ENCODE measurements around the gene AKT3.

The AKT3 gene

DNA sequence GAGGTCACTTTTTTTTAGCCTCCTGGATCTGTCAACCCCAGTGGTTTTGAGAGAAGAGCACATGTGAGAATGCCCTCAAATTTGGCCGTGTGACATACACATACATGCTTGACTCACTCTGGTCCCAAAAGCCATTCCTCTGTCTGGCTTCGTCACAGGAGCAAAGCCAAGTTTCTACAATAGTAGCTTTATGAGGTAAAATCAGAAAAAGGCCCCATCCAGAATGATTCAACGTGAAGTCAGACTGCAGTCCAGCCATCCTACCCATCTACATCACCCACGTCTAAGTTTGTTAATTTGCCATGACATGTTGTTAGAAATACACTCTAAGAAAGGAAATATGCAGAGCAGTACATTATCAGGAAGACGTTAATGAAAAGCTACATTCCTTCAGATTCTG is 349.0 kb downstream of the AKT3 start:
- no peak for DNase-seq

DNA sequence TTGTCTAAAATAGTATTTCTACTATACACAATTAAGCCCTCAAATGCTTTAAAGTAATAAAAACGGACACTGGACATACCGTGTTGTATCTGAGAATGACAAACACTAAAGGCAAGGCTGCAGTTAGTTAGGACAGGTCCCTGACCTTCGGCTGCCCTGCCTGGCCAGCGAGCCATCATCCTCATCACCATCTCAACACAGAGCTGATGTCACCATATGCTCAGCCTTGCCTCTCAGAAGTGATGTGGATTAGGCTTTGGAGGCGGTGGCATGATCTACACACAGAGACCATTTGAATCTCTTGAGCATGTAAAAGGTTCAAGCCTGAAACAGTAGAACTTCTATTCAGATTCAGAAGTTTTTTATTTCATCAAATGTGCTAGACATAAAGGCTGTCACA is 349.5 kb downstream of the AKT3 start:
- DNase-seq, result no peak

DNA sequence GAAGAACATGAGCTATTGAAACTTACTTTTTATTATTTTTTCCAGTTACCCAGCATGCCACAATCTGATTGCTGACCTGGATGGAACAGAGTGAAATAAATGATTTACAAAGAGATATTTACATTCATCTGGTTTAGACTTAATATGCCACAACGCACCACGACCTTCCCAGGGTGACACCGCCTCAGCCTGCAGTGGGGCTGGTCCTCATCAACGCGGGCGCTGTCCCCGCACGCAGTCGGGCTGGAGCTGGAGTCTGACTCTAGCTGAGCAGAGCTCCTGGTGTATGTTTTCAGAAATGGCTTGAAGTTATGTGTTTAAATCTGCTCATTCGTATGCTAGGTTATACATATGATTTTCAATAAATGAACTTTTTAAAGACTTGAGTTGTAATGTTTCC is 350.3 kb downstream of the AKT3 start:
- no peak for DNase-seq

- no peak for DNase-seq
Measured at GRCh38 chr1:243499248-243499647, 350.8 kb downstream of the AKT3 start.

DNA sequence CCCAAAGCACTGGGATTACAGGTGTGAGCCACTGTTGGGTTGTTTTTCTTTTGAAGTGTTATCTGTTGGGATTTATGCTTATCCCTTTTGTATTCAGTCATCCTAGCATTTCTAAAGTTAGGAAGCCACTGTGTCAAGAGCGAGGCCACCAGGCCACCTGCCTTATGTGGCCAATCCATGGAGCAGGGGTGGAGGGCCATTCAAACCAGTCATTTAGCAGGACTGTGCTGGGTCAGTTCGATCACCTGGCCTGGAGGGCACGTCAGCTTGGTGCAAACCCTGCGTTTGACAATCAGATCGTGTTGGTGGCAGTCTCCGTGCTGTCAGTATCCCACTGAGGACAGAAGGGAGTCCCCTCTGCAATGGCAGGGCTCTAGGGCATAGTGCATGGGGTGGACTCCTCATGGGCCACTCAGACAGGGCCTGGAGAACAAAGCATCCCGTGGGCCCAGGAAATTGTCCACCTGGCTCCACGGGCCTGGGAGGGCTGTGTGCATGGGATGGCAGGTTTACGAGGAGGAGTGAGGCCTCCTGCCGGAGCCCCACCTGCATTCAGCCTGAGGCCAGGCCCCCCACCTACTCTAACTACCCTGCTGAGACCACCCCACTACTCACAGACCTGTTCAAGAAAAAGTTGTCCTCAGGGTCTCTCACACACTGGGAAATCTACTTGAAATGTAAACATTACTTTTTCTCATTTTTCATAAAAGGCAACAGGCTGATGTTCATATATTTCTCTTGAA is 351.9 kb downstream of the AKT3 start:
- no peak for DNase-seq

DNA sequence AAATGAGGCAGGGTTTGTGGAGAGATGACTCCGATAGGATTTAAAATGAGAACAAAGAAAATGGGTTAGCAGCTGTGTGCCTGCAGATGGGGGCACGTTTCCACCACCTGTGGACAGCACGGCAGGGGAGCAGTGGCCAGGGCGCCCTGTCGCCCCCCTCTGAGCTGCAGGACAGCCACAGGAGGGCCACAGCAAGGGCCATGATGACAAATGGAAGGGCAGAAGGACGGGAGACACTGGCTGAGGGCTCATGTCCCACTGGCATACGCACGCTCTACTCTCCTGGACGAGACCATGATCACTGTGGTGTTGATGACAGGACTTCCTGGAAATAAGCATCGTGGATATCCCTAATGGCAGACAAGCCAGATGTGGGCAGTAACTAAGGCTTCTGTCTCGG is 353.2 kb downstream of the AKT3 start:
- DNase-seq, result no peak

DNA sequence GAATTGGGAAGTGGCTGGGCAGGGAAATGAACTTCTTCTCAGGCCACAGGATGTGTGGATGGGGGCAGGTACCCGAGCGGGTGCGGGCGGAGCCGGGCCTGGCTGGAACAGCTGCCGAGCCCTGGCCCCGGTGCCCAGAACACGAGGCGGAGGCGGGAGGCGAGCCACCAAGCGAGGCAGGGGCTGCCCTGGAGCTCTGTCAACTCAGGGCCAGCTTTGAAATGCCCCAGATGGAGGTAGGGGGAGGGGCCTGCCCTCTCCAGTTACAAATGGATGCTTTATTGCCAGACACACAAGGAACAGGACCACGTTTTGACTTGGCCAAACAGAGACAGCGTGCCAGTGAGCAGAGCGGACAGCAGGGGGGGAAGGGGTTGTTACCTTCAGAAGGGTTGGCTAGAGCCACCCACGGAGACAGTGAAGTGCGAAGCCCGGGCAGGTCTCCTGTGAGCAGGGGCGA is 353.8 kb downstream of the AKT3 start:
- DNase-seq, result no peak

GRCh38 chr1:243495442-243496186 is 354.4 kb downstream of the AKT3 start:
- peak; percentile 24 for DNase-seq

GRCh38 chr1:243494741-243495431 is 355.2 kb downstream of the AKT3 start:
- DNase-seq, result no peak

DNA sequence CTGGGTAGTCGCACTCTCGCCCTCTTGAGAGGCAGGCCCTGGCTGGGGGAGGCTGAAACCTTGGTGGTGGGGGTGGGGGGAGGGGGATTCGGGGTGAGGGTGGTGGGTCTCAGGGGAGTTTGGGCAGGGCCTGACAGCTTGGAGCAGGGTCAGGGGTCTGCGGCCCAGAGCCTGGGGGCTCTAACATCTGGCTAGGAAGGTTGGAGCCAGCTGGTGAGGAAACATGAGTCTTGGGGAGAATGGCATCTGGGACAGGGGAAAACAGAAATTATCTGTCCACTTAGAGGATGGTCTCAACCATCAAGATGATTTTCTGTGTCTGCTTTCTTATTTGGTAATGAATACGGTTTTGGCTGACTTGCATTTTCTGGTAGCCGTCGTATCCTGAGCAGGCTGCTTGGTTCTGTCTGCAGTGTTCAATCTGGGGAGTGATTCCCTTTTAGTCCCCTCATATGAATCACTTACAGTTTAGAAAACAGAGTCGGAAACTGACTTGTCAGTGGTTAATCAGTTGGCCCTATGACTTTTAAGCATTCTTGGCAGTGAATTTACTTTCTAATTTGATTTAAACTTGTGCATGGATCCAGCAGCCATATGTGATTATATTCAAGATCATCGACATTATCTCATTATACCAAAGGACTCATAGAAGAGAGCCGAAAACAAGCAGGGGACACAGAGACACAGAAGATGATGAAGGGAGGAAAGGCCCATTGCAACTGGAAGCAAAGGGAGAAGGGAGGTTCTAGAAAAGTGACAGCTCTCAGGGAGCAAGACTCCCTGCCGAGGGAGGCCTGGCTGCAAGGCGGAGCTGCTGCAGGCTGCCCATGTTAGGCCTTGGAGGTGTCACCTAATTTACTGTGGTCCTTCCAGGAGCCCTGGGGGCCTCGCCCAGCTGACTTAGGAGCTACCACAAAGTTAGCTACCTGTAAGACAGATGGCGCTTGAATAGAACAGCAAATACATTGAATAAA is 356.6 kb downstream of the AKT3 start:
- no peak for DNase-seq

- no peak for DNase-seq
Measured at GRCh38 chr1:243490748-243491686, 359.0 kb downstream of the AKT3 start.

GRCh38 chr1:243489681-243490546 is 360.1 kb downstream of the AKT3 start:
- no peak for DNase-seq

DNA sequence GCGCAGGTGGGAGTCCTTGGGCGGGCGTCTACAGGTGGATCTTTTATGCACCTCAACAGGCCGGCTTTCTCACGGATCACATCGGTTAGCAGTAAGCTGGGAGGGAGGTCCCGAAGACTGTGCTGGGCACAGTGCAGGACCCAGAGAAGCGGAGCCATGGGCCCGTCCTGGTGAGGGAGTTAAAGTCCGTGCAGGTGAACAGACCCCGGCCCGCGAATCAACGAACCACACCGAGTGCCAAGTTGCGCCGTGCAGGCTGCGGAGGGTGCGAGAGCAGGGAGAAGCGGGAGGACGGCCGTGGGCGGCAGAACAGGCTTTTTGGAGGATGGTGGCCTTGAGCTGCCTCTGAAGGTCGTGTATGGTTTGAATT is 360.9 kb downstream of the AKT3 start:
- DNase-seq, result no peak

GRCh38 chr1:243488459-243489157 is 361.4 kb downstream of the AKT3 start:
- DNase-seq, result no peak

DNA sequence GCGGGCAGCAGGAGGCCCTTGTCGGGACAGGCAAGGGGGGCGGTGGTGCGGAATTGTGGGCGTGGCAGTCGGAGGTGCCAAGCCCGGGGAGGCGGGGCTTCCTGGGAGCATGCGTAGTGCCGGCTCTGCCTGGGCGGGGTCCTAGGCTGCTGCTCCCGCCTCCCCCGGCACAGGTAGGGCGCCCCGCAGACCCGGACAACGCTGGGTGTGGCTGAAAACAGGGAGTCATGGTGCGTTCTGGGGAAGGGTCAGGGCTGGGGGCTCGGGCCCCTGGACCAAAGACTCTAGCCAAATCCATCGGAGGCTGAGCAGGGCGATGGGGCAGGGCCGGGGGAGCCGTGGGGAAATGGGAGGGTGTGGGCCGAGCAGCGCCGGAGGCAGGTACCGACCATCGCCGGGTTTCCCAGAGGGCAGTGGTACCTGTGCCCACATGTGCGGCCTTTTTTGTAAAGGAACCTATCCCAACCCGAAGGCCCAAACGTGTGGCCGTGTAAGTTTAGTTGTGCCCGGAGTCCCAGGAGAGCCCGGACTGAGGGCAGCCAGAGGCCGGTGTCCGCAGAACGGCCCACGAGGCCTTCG is 362.3 kb downstream of the AKT3 start:
- no peak for DNase-seq

GRCh38 chr1:243487036-243487648 is 362.9 kb downstream of the AKT3 start:
- DNase-seq, result no peak

DNA sequence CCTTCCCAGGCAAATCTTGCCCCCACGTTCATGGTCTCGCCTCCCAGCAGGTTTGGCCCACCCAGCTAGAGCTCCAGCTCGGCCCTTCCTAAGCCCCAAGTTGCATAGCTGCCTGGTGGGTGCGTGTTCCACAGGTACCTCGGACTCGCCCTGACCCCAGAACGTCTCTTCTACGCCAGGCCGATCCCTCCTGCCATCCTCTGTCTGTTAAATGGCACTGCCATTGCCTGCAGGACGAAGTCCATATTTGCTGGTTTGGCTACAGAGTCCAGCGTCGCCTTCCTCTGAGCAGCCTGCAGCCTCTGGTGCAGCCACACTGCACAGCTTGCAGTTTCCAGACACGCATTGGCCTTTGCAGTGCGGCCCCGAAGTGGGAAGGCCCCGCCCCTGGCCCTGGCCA is 366.1 kb downstream of the AKT3 start:
- DNase-seq, result no peak

DNA sequence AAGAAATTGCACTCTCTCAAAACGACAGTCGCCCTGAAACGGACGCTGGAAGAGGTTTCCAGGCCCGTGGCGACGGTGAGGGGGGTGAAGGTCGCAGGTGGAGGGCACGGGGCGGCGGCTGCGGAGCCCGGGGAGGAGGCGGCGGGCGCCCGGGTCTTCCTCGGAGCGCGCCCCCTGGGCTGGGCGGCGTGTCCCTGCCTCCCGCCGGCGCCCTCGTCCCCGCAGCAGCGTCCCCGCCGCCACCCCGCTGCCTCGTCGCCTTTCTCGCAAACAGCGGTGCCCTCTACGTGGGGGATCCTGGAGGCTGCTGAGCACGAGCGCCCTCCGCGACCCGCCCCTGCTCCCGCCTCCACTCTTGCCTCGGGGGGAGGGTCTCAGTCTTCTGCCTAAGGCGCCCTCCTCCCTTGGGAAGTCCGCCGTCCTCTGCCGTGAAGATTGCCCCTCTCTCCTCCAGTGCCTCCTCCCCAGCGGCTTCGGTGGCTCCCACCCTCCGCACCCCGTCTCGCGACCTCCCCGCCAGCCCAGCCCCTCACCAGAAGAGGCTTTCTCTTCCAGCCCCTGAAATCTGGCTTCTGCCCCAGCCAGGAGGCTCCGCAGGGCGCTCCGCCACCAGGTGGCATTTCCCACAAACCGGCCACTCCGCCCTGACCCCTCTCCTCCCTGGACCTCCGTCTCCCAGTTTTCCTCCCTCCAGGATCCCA is 366.8 kb downstream of the AKT3 start:
- no peak for DNase-seq
